ENCODE measurements around the gene FOXM1. TPM values are rescaled to one million over a fixed set of nuclear protein-coding genes. Genes with fewer than 3 reads are reported as not detected.
A peak's percentile ranks its signal among the peaks of the same experiment; 100 is the strongest.

The FOXM1 gene
- total and polyA plus RNA-seq, 12 donors: 0.79 to 8.6 (median 2.3) TPM

DNA sequence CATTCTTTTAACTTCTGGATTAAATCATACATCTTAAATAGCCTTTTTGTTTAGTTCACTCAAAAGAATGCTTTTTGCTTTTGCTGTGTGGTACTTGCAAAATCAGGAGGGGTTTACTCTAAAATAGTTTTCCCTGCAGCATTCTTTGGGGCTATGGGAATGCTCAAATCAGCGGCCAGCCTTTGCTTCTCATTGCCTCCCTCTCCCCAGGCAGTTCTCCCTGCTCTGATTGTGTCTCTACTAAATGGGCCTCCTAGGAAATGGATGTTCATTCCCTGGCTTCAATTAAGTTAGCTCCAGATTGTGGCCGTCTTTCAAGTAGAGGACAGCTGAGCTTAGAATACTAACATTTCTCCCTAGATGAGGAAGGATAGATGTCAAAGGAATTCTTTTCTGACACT lies 18.1 kb upstream of the FOXM1 start:
- WGBS, 4 donors: 24 to 63% (median 49%) methylated on average over 2 of the region's 2 CpGs
- H3K4me1 ChIP-seq (replicated peaks in 1 of 2): peaks cover 25 to 47% of the 10 kb centered on the region in 2 donors
- no peak overlapping the region for H3K4me3 ChIP-seq
- H3K36me3 ChIP-seq (replicated peaks in 1 of 2): no peaks in the 10 kb centered on the region
- peak overlapping the region in 2 of 5 donors; percentile 47 to 54 for H3K27ac ChIP-seq
- H3K27me3 ChIP-seq: no peaks in the 10 kb centered on the region
- intact Hi-C loops (cut with DNase I): no loop called here
- no peak for TF ChIP-seq POLR2A (IDR thresholded peaks at IDR 0.05)
- TF ChIP-seq, protein P1, sequence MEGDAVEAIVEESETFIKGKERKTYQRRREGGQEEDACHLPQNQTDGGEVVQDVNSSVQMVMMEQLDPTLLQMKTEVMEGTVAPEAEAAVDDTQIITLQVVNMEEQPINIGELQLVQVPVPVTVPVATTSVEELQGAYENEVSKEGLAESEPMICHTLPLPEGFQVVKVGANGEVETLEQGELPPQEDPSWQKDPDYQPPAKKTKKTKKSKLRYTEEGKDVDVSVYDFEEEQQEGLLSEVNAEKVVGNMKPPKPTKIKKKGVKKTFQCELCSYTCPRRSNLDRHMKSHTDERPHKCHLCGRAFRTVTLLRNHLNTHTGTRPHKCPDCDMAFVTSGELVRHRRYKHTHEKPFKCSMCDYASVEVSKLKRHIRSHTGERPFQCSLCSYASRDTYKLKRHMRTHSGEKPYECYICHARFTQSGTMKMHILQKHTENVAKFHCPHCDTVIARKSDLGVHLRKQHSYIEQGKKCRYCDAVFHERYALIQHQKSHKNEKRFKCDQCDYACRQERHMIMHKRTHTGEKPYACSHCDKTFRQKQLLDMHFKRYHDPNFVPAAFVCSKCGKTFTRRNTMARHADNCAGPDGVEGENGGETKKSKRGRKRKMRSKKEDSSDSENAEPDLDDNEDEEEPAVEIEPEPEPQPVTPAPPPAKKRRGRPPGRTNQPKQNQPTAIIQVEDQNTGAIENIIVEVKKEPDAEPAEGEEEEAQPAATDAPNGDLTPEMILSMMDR (IDR thresholded peaks at IDR 0.05): no peak
- no peak for DNase-seq
- no peaks in the 10 kb centered on the region for H3K9me3 ChIP-seq (replicated peaks in 1 of 3)

- 50 to 64% (median 53%) methylated on average over 8 of the region's 8 CpGs for WGBS, 4 donors
- Histone ChIP-seq H3K27me3 (no peaks in the 10 kb centered on the region), H3K9me3 (replicated peaks in 1 of 3) (no peaks in the 10 kb centered on the region), H3K27ac (peak overlapping the region in 3 of 5 donors; percentile 73 to 99 (median 78)), H3K4me3 (peak overlapping the region in 1 of 4 donors; percentile 4), H3K36me3 (replicated peaks in 1 of 2) (no peaks in the 10 kb centered on the region), H3K4me1 (replicated peaks in 1 of 2) (peaks cover 25 to 55% of the 10 kb centered on the region in 2 donors)
- TF ChIP-seq POLR2A (IDR thresholded peaks at IDR 0.05): peak in 1 of 2 donors; percentile 80
- TF ChIP-seq, protein P1 (IDR thresholded peaks at IDR 0.05): no peak
- intact Hi-C loops (cut with DNase I): no loop called here
- peak; percentile 63 to 83 (median 76) for DNase-seq
These were observed 16.0 kb upstream of the FOXM1 start for GRCh38 chr12:2893007-2893406.

- 76 to 83% (median 80%) methylated on average over 12 of the region's 12 CpGs for WGBS, 4 donors
- intact Hi-C loops (cut with DNase I): no loop called here
These were observed 15.3 kb upstream of the FOXM1 start for GRCh38 chr12:2892246-2892645.

GRCh38 chr12:2891240-2892053 lies 14.5 kb upstream of the FOXM1 start:
- H3K27me3 ChIP-seq: no peaks in the 10 kb centered on the region
- H3K27ac ChIP-seq: peak overlapping the region; percentile 85 to 99 (median 95)
- no peaks in the 10 kb centered on the region for H3K36me3 ChIP-seq (replicated peaks in 1 of 2)
- H3K4me3 ChIP-seq: peak overlapping the region; percentile 35 to 99 (median 69)
- no peaks in the 10 kb centered on the region for H3K9me3 ChIP-seq (replicated peaks in 1 of 3)
- DNase-seq: peak; percentile 60 to 84 (median 77)
- TF ChIP-seq POLR2A (IDR thresholded peaks at IDR 0.05): no peak
- TF ChIP-seq, protein P1 (IDR thresholded peaks at IDR 0.05): no peak
- WGBS, 4 donors: 20 to 37% (median 27%) methylated on average over 25 to 42 of the region's 42 CpGs
- intact Hi-C loops (cut with DNase I): no loop called here
- H3K4me1 ChIP-seq (replicated peaks in 1 of 2): peaks cover 25 to 55% of the 10 kb centered on the region in 2 donors

More at GRCh38 chr12:2892246-2892645, 15.3 kb upstream of the FOXM1 start:
- Histone ChIP-seq H3K27ac (peak overlapping the region in 3 of 5 donors; percentile 73 to 99 (median 78)), H3K27me3 (no peaks in the 10 kb centered on the region), H3K36me3 (replicated peaks in 1 of 2) (no peaks in the 10 kb centered on the region), H3K4me1 (replicated peaks in 1 of 2) (peaks cover 25 to 55% of the 10 kb centered on the region in 2 donors), H3K4me3 (peak overlapping the region in 1 of 4 donors; percentile 99), H3K9me3 (replicated peaks in 1 of 3) (no peaks in the 10 kb centered on the region)
- TF ChIP-seq POLR2A (IDR thresholded peaks at IDR 0.05): no peak
- TF ChIP-seq, protein P1 (IDR thresholded peaks at IDR 0.05): no peak
- DNase-seq: no peak
